NCI-H524 (cell line): ENCODE results near the gene USH2A.
"Not testable (repeated sequence)": the region's sequence is repeated elsewhere in the genome, so short reads cannot be mapped to it uniquely, and the experiment has no call there.

Source experiments
- DNase-seq, 2 experiments: peaks; one replicate each; lab custom pipeline; 2025; lab: John Stamatoyannopoulos, UW

USH2A gene

DNA sequence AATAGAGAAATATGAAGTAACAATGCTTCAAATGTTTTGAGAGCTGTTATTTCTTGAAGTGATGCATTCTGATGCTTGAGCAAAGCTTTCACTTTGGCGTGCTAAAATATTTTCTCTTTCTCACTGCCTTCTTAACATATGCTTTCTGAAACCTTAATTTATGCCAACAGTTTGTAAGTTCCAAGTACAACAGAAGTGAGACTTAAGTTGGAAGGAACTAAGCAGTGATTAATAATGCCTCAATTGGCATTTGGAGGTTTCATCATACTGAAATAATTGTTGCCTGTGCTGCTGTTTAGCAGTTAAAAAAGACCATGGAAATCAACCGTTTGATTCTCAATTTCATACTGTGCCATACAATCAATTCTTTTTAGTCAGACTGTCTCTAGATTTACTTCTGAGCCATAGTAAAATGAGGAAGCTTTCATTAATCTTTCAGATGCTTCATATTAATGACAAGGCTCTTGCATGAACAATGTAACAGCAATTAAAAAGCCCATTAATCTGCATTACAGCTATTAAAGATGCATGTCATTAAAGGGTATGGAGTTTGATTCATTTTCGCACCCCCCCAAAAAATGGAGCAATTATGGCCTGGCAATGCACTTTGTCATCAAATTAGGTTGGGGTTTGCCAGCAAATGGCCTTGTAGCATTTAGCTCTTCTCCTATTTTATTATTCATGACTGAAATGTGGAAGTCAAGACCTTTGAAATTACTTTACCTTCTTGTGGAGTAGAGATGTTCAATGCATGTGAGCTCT lies 375.3 kb downstream of the USH2A start:
- no peak for DNase-seq

DNA sequence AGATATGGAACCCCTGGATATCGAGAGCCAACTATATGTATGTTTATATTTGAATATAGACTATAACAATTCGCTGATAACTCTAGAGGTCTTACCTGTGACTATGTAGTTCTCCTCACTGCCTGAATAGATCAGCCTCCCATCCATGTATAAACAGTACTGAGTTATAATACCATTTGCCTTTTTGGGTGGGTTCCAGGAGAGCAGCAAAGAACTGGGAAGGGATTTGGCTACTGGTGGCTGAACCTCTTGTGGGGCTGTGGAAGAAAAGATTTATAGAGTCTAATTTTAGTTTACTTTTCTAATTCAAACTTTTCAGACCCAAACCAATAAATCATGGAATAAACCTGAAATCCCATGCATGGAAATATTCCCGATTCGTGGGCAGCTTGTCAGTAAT lies 376.9 kb downstream of the USH2A start:
- no peak for DNase-seq

DNA sequence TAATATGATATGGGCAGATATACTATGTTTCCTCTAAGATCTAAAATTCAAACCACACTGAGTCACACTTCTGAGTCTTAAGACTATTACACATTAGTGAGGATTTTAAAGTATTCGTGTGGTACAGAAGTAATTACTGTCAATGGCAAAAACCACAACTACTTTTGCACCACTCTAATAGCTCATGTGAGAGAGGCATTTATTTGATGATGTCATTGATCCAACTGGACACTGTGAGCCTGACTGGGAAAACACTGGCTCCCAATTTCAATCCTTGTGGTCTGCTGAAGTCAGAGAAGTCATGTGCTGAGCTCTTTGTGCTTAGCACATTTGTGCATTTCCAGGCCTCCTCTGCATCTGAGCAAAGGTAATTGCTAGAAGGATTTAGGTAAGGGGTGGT lies 377.8 kb downstream of the USH2A start:
- no peak for DNase-seq

DNA sequence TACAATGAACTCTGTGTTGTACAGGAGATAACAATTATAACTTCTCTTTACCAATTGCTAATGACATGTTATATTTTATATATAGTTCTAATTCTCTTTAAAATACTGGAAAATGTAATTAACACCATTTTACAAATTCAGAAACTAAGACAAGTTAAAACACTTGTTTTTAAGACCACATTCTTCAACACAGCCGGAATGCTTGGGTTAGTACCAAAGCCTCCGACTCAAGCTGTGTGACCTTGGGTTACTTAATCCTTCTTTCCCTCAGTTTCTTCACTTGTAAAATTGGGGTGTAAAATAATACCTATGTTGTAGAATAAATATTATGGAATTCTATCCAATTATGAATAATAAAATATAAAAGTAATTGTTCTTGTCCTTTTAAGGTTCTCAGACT lies 378.7 kb downstream of the USH2A start:
- DNase-seq = no peak

DNA sequence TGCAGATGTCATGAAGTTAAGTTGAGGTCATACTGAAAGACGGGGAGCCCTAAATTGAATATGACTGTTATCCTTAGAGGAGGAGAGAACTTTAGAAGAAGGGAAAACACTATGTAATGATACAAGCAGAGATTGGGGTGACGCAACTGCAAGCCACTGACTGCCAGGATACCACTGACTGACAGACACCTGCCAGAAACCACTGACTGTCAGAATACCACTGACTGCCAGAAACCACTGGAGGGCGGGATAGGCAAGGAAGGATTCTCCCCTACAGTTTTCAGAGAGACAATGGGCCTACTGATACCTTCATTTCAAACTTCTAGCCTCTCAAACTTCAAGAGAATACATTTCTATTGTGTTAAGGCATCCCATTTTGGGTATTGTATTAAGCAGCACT lies 388.7 kb downstream of the USH2A start:
- peak in 1 of 2 experiments; percentile 14 for DNase-seq

DNA sequence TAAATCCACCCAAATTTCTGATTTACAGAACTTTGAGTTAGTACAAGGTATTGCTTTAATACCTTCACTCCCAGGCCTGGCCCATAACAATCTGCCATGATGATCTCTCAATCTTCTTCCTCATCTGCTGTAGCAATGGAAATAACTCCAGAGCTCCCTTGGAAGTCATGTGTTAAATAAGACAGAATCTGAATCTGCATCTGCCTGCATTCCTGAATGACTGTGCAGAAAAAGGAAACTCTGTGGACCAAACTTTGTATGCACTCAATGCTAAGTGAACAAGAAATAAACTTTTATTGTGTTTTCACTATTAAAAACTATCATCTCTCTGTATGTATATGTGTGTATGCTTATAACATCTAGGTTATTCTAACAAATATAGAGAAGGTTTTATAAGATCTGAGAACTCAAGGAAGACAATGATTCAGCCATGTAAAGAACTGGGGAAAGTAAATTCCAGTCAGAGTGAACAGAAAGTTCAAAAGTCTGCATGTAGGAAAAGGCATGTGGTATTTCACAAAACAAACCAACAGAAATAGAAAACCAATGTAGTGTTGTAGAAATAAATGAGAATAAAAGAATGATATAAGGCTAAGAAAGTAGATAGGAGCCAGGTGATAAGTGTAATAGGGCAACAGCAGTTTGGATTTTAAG lies 390.2 kb downstream of the USH2A start:
- no peak for DNase-seq

DNA sequence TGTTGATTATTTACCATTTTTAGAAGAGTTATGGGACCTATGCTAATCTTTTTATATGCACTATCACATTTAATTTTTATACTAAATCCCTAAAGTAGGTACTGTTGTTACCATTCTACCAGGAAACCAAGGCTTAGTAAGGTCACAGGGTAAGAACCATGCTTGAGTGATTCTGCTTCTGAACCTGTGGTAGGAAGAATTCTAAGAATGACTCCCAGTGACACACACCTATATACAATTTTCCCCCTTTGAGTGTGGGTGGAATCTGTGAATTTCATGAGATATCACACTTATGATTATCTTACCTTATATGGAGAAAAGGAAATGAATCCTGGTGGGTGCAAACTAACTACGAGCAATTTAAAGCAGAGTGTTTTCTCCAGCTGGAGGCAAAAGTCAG lies 391.0 kb downstream of the USH2A start:
- DNase-seq = no peak

DNA sequence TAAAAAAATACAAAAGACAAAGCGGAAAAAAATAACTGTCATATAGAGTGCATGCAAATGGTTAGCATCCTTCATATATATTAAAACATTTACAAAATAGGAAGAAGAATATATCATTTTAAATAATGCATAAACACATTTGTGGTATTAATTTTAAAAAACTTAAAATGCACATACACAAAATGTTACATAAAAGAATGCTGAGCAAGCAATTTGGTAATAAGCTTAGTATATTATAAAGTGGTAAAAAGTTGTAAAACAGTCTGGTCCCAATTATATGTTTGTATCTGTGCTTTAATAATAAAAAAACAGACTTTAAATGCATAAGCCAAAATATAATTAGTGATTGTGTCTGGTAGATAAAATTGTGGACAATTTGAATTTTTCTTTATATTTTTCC lies 394.6 kb downstream of the USH2A start:
- DNase-seq = no peak

DNA sequence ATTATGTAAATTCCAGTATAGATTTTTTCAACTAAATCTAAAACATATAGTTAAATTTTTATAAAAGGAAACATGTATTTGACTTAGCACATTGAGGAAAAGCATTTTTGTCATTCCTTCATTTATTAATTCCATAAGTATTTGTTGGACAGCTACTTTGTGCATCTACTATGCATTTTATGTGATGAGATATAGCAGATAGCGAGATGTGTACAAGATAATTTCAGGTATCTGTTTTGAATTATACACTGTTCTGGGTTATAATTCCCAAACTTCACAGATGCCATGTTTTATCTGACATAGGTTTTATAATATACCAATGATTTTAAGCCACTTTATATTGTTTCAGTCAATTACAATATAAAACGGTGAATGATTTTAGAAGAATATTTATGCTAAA lies 398.7 kb downstream of the USH2A start:
- DNase-seq = no peak

DNA sequence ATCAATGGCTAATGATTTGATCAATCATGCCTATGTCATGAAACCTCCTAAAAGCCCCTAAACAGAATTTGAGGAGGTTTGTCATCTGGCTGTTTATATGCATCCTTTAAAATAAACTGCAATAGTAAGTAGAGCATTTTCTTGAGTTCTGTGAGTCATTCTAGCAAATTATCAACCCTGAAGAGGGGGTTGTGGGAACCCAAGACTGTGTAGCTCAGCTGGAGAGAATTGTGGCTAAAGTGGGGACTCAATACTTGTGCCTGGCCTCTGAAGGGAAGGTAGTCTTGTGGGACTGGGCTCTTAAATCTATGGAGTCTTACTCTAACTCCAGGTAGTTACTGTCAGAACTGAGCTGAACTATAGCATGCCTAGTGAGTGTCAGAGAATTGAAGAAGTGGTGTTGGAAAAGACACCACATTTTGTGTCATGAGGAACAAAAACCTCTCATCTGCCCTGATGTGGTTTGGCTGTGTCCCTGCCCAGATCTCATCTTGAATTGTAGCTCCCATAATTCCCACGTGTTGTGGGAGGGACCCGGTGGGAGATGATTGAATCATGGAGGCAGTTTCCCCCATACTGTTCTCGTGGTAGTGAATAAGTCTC lies 402.4 kb downstream of the USH2A start:
- DNase-seq = no peak

DNA sequence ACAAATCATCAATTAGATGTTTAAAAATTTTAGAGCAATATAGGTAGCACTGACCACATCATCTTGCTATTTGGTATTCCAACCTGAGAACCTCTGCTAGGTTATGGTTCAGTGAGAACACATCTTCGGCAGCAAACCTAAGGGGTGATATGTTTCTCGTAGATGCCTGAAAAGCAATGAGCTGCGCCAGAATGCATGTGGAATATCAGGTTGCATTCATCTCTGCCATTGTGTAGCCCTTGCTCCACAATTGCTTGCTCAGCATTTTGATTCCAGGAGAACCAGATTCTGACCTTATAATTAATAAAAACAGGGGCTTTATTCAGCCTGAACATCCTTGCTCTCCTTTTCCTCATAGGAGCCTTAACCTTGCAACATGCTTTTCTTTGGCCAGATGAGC lies 408.1 kb downstream of the USH2A start:
- no peak for DNase-seq

DNA sequence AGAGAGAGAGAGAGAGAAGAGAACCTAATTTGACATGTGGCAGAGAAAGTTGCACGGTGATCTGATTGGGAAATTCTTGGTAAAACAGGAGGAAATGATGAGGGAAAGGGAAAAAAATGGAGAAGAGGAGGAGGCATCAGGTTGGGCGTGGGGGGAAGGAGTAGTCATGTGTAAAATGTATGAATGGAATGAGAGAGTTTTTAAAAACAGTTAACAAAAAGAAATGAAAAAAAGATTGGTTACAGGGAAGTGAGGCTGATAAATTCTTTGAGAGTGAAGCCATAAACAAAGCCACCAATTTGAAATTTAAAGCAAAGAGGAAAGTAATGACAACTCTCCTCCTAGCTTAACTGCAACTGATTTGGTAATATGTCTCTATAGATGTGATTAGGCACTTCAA lies 409.2 kb downstream of the USH2A start:
- no peak for DNase-seq

DNA sequence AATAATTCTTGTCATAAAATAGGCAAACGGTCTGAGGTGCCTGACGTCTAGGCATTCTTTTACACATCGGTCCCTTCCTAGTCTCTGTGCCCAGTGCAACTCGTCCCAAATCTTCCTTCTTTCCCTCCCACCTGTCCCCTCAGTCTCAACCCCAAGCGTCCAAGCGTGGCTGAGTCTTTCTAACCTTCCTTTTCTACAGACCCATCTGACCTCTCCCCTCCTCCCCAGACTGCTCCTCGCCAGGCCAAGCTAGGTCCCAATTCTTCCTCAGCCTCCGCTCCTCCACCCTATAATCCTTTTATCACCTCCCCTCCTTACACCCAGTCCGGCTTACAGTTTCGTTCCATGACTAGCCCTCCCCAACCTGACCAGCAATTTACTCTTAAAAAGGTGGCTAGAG lies 413.8 kb downstream of the USH2A start:
- DNase-seq = not testable (repeated sequence)

DNA sequence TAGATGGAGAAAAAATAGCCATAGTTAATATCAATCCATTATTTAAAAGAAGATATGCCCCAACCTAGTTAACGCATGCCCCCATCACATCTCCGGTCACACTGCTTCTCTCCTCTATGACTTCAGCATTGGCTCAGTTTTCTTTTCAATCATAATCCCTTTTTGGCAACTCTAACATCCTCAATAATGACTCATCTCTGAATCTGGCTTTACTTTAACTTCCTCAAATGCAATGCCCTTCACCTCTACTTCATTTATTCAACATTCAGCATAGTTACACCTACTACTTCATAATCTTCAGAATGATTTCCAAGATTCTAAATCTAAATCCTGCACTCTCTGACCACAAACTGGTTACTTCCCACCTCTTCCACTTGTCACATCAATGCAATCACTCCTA lies 417.3 kb downstream of the USH2A start:
- no peak for DNase-seq

DNA sequence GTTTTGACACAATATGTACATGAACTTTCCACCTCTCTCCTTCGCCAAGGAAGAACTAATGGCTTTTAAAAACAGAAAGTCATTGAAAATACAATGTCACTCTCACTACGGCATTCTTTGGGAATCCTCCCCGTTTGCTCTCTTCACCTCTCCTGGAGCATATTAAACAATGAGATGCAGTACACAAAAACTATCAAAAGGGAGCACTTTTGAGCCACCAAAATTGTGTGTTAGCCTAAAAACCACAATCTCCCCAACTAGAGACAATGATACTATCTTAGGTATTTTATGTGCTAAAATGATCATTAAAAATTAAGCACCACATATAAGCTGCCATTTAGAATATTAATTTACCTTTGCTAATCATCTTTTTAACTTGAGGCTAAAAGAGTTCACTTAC lies 430.6 kb downstream of the USH2A start:
- DNase-seq = peak in 1 of 2 experiments; percentile 54

DNA sequence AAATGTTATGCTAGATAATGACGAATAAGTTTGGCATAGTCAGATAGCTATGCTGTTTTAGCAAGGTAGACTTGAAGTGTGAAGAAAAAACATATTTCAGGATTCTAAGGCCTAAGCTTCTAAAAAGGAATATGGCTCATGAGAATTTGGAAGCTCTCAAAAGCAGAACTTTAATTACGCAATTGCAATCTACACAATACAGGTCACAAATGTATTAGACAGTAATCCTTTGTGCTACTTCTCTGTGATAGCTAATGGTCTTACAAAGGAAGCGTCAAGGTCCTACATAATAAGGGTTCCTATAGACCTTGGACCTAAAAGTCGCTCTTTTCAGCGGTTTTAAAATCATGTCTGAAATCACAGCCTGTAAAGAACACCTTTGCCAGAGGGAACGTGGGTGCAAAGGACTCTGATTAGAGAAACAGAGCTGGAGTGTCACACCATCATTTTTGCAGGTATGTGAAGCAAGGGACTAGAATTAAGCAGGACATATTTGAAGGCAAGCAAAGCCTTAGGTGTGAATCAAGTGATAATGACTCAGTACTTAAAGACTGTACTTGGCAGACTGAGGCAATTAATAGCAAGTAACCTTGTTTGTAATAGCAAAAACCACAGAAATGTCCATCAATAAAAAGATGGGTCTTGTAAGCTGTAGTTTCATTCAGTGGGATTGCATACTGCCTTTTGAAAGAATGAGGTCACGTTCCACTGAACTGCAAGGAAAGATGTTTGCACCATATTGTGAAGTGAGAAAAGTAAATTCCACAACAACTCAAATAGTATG lies 436.0 kb downstream of the USH2A start:
- no peak for DNase-seq

DNA sequence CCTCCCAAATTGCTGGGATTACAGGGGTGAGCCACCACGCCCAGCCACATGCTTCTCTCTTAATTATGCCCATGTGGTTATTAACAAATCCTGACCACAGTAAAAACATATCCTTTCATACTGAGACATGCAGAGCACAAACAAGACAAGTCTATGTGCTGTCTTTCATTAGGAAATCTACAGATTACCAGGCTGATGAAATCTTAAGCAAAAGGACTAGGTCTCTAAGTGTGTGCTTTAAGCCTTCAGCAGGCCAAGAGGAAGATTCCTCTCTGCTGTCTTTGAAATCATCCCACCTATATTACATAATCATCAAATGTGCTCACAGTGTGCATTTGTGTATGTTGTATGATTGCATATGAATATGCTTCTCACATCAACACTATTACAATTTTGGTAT lies 436.8 kb downstream of the USH2A start:
- no peak for DNase-seq

DNA sequence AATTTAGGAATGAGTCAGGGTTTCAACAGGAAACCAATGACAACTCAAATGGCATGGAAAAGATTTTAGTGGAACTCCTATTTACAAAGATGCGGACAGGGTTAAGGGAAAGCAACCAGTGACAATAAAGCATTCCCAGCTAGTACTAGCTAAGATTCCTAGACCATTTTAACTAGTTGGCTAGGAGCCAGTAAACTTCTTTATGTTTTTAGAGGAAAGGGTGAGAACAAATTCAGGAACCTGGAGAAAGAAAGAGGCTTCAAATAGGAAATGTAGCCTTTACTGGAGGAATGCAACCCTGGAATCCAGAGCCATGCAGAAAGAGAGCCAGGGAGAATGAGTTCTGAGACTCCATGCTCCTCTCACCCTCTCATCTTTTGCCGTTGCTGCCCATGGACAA lies 439.6 kb downstream of the USH2A start:
- no peak for DNase-seq

DNA sequence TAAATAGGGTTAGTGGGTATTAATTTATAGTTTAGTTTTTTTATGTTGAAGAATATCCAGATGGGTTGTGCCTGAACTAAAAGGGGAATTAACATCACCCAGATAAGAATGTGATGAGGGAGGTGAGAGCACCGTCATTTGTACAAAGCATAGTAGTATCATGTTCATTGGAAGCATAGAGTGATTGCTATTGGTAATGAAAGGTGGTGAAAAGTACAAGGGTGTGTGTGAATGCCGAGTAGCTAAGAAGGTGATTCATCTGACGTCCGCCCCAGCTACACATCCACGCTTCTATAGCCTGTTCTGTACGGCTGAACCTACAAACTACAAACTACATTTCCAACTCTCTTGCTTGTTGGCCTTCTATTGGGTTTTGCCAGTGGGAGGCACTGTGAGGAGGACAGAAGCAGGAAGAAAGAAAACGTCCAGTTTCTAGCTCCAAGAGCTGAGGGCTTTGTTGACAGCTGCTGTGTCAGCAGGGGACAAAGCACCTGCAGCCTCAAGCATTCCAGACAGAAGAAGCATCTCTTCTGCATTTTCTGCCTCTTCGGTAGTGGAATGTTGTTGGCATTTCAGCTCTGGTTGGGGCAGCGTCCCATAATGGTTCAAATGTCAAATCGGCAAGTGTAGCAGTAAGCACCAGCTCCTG lies 451.3 kb downstream of the USH2A start:
- DNase-seq = no peak

DNA sequence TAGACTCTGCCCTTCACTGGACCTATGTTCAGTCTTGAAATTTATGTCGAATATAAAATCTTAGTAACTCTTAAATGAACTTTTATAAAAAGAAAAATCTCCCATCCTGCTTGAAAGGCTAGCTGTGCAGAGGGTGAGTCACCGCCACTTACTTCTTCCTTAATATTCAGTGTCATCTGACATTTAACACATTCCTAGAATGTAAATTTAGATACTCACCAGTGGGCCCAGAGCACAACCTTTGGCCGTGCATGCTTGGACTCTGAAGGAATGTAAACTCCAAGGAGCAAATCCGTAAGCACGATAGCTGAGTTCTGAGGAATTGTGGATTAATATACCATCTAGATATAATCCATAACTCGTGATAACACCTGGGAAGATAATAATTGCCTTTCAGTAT lies 452.8 kb downstream of the USH2A start:
- DNase-seq = no peak

DNA sequence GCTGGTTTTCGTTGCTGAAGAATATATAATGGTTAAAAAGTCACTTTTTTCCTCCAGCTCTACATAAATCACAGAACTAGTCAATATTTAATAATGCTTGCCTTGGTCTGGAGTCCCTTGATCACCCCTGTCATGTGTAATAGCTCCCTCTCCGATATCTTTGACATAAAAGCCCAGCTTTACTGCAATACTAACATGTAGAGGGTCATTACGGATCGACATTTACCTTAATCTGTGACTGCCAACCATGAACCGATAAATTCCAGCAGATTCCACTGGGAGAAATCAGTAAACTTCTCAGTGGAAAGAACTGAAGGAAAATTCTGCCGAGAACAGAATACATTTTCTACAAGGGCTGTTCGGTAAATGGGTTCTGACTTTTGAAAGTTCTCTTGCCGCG lies 459.6 kb downstream of the USH2A start:
- DNase-seq = no peak

DNA sequence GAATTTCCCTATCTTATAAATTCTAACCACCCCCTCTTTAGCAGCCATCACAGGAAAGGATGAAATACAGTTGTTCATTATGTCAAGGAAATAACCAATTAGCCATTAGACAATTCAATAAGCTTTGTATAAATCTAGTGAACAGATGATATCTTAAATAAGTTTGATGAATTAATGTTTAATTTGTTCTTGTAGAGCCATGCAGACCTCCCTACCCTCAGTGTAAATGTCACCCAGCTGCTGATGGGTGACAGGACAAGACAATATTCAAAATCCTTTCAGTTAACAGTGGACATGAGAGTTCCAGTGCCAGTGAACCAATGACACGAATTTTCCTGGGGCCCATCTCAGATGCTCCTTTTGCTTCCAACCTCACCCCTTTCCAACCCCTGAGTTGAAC lies 460.2 kb downstream of the USH2A start:
- DNase-seq = no peak
